IPS-NIHi7 (cell line): ENCODE measurements around the gene C22orf31.
A peak's percentile ranks its signal among the peaks of the same experiment; 100 is the strongest.
"Not testable (repeated sequence)": the region's sequence is repeated elsewhere in the genome, so short reads cannot be mapped to it uniquely, and the experiment has no call there.

Experiments
- DNase-seq: peaks from one replicate; pipeline ENCODE4 v3.0.0; 2012; ENCODE audit warnings: mixed read lengths; ENCODE audit errors: extremely low spot score

Gene C22orf31

GRCh38 chr22:29055192-29055830 is 6.3 kb downstream of the C22orf31 start:
- no peak for DNase-seq

GRCh38 chr22:29054251-29054767 is 7.3 kb downstream of the C22orf31 start:
- DNase-seq, result no peak

GRCh38 chr22:29053048-29053702 is 8.5 kb downstream of the C22orf31 start:
- no peak for DNase-seq

DNA sequence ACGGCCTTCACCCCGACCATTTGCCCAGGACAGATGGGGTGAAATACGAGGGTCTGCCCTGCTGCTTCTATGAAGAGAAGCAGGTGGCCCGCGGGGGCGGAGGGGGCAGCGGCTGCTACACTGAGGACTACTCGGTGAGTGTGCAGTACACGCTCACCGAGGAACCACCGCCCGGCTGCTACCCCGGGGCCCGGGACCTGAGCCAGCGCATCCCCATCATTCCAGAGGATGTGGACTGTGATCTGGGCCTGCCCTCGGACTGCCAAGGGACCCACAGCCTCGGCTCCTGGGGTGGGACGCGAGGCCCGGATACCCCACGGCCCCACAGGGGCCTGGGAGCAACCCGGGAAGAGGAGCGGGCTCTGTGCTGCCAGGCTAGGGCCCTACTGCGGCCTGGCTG is 11.2 kb downstream of the C22orf31 start:
- no peak for DNase-seq

GRCh38 chr22:29049655-29050263 is 11.9 kb downstream of the C22orf31 start:
- DNase-seq, result no peak

DNA sequence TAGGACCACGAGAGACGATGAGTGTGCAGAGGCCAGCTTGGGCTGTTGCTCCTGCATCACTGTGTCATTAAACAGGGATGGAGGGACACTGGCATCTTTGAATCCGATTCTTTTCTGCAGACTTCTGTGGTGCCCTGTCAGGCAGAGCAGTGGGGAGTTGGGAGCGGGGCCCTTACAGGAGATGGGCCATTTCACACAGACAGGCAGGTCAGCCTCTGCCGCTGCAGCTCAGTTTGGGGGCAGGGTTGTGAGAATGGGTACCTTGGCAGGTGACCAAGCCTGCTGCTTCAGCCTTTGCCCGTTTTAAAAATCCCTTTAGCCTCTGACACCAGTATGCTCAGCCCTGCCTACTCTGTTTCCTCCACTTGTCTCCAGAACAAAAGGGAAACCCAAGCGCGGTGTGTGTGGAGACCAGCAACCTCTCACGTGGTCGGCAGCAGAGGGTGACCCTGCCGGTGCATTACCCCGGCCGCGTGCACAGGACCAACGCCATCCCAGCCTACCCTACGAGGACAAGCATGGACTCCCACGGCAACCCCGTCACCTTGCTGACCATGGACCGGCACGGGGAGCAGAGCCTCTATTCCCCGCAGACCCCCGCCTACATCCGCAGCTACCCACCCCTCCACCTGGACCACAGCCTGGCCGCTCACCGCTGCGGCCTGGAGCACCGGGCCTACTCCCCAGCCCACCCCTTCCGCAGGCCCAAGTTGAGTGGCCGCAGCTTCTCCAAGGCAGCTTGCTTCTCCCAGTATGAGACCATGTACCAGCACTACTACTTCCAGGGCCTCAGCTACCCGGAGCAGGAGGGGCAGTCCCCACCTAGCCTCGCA is 12.6 kb downstream of the C22orf31 start:
- DNase-seq, result no peak

DNA sequence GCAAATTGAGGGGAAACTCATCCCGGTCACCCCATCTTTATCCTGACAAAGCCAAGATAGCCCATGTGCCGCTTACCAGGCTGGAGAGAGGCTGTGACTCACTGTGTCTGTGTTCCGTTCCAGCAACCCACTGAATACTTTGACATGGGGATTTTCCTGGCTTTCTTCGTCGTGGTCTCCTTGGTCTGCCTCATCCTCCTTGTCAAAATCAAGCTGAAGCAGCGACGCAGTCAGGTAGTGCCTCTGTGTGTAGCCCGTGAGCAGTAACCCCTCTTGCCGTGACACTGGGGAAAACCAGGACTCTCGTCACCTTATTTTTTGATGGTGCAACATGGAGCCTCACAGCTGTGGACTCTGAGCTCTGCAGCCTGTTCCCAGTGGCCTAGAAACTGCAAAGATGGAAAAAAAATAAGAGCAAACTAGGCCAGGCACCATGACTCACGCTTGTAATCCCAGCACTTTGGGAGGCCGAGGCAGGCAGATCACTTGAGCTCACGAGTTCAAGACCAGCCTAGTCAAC is 16.9 kb downstream of the C22orf31 start:
- DNase-seq, result no peak

- DNase-seq, result no peak
Observed at GRCh38 chr22:29043906-29044575, 17.6 kb downstream of the C22orf31 start.

GRCh38 chr22:29041408-29041807 is 20.2 kb downstream of the C22orf31 start:
- no peak for DNase-seq

DNA sequence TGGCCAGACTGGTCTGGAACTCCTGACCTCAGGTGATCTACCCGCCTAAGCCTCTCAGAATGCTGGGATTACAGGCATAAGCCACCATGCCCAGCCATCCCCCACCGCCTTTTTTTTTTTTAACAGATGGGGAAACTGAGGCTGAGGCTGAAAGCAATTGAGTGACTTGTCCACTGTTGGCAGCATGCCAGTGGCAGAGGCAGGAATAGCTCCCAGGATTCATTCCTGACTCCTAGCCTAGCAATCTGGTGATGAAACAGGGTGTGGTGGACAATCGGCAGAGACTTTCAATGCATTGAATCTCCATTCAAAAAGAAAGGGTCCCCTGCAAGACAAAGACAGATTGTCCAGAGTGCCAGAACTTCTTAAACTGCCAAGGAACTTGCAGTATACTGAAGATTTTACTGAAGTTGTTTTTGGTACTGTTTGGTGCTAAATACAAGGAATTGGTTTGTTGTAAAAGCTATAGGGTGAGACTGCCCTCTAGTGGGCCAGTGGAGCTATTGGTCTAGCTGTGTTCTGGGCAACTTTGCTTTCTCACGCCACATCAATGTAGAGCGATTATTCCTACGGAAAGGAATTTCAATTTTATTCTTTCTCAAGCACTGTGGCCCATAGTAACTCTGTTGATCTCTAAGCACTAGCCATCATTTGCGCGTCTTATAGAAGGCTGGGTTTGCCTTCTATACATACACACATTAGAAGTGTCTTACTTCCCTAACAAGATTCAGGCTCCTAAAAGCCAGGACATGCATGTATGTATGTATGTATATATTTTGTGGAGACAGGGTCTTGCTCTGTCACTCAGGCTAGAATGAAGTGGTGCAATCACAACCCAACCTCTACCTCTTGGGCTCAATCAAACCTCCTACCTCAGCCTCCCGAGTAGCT is 21.0 kb downstream of the C22orf31 start:
- DNase-seq, result peak; percentile 70

DNA sequence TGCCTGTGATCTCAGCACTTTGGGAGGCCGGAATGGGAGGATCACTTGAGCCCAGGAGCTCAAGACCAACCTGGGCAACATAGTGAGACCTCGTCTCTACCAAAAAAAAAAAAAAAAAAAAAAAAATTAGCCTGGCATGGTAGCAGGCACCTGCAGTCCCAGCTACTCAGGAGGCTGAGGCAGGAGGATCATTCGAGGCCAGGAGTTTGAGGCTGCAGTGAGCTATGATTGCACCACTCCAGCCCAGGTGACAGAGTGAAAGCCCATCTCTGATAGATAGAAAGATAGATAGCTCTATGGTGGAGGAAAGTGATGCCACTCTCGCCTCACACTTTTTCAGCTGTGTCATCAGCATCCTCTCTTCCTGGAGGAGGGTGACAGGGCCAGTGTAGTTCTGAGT is 21.9 kb downstream of the C22orf31 start:
- DNase-seq, result not testable (repeated sequence)

DNA sequence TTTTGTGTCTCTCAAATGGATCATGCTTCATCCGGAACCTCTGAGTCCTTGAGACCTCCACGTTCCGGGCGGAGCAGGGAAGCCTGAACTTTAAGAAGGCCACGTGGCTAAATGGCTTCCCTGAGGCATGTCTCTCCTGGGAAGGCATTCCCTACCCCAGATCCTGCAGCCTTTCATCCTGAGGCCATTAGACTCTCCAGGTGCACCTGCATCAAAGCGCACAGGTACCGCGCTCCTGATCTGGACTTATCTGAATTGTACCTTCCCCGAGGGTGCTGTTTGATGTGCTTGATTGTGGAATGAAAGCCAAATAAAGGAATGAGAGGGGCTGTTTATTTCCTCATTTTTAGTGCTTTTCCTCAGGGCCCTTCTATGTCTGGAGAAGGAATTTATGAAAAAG is 22.5 kb downstream of the C22orf31 start:
- DNase-seq, result no peak

DNA sequence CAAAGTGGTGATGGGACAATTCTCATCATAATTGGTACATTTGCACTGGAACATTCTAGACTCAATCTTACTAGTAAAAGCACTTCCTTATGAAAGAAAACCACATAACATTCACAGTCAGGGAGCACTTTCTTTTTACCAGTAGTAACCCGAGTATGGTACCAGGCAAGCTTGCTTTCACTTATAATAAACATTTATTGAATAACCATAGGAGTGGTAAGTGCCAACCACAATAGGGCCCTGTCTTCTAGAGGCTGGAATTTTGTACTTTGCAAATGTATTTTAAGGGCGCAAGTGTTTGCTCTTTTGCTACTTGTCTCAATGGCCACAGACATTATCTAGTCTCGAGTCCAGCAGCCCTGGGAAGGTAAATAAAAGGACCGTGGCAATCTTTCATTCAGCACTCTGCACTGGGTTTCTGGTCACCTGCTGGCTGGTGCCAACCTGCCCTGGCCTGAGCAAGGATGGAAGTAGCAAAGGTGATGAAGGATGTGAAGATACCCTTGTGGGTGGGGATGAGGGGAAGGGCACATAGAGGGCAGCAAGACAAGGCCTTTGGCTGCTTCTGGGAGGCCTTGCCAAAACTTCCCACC is 24.2 kb downstream of the C22orf31 start:
- DNase-seq, result no peak

DNA sequence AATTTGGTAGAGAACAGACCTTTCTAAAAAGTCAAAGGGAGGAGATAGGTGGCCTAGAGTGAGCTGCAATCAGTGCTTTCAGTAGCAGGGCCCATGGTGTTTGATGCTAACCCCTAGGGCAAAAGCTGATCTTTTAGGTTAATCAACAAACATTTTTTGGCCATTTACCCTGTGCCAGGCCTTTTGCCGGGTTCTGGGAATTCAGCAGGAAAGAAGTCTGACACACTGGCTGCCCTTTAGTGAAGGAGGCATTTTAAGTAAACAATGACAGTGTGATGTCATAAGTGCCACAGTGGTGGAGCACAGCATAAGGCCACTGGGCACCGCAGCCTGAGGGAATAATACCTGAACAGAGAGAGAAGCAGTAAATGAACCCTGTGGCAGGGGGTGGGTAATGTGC is 29.0 kb downstream of the C22orf31 start:
- no peak for DNase-seq

GRCh38 chr22:29032014-29032475 is 29.6 kb downstream of the C22orf31 start:
- peak; percentile 27 for DNase-seq

DNA sequence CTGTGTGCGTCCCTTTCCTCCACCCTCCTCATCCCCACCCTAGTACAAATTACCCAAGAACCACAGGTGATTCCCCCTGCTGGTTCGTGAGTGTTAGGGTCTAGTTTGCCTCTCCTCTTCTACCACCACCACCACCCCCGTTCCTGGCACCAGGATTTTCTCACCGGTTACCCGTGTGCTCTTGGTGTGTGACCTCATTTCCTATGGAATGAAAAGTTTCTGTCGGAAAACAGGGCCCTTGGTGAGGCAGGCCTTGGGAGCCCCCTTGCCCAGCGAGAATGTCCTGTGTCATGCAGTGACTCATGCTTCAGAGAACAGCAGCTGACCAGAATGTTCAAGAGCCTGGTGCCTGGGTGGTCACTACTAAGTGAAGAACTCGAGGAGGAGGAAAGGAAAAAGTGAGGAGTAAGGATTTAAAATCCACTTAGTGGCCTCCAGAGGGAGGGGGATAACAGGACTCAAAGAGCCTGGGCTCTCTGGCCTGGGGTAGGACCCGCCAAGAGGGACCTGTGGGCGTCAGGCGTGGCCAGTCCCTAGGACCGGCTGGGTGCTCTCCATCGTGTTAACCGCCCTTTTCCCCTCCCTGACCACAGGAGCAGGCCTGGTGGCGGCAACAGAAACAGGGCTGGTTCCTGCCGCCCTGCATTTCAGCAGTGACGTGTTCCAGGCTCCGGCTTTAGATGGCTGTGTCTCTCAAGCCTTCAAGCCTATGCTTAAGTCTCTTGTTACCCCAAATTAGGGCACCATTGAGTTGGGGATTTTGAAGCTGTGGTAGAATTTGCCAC is 30.2 kb downstream of the C22orf31 start:
- peak; percentile 67 for DNase-seq

DNA sequence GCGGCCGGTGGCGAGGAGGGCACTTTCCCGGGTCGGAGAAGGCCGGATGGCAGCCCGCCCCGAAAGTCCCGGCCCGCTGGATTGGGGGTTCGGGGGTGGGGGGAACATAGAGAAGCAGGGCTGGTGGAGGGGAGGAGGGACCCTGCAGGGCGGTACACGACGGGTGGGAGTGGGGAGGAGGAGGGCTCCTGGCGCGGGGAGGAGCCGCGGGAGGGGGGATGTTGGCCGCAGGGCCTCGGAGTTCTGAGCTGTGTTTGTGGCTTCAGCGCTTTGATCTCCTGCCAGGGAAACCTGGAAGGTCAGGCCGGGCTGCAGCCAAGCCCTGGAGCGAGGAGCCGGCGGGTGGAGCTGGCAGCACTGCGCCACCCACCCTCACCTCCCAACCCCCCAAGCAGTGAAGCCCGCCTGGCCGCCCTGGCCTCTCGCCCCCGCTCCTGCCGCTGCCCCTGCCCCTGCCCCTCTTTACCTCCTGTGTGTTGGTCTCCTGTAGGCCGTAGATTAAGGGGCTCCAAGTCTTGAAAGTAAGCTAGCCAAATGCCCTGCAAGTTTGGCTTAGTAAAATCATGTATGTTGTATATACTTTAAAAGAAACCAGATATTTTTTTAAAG is 30.9 kb downstream of the C22orf31 start:
- peak; percentile 88 for DNase-seq

- no peak for DNase-seq
Observed at GRCh38 chr22:29030016-29030617, 31.5 kb downstream of the C22orf31 start.
